ENCODE measurements around the gene TSHZ2. TPM values are rescaled to one million over a fixed set of nuclear protein-coding genes. Genes with fewer than 3 reads are reported as not detected.

Gene TSHZ2
- total and polyA plus RNA-seq, 2 experiments from 2014 or later = 10.4 to 32.0 TPM

GRCh38 chr20:53055367-53056067 lies 83.4 kb downstream of the TSHZ2 start:
- Histone ChIP-seq H3K4me3 (no peak overlapping the region), H3K9me3 (ENCODE audit: low read depth) (no peaks in the 10 kb centered on the region), H3K36me3 (no peaks in the 10 kb centered on the region), H3K27ac (no peak overlapping the region), H3K4me1 (ENCODE audit: low read depth) (no peaks in the 10 kb centered on the region), H3K27me3 (no peaks in the 10 kb centered on the region)
- DNase-seq (ENCODE audit: low read depth in 1 of 2, low spot score in 1 of 2) = no peak
- TF ChIP-seq CTCF (IDR thresholded peaks at IDR 0.05; ENCODE audit: low read depth, low read length) = no peak

DNA sequence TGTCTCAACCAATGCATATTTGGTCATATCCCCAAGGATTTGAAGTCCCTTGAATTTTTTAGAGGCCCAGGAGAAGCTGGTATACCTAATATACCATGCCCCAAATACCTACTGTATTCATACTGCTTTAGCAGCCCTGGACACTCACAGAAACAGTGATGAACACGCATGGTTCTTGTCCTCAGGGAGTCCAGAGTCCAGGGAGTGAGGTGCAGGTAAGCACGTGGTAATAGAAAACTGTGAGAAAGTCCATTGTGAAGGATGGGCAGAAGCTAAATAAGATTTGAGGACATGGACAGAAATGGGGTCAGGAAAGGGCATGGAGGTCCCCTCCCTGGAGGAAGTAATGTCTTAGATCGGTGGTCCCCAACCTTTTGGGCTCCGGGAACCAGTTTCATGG lies 85.4 kb downstream of the TSHZ2 start:
- no peaks in the 10 kb centered on the region for H3K27me3 ChIP-seq
- no peaks in the 10 kb centered on the region for H3K4me1 ChIP-seq (ENCODE audit: low read depth)
- no peak overlapping the region for H3K27ac ChIP-seq
- H3K4me3 ChIP-seq = no peak overlapping the region
- DNase-seq (ENCODE audit: low read depth in 1 of 2, low spot score in 1 of 2) = no peak
- no peaks in the 10 kb centered on the region for H3K36me3 ChIP-seq
- no peak for TF ChIP-seq CTCF (IDR thresholded peaks at IDR 0.05; ENCODE audit: low read depth, low read length)
- H3K9me3 ChIP-seq (ENCODE audit: low read depth) = no peaks in the 10 kb centered on the region

DNA sequence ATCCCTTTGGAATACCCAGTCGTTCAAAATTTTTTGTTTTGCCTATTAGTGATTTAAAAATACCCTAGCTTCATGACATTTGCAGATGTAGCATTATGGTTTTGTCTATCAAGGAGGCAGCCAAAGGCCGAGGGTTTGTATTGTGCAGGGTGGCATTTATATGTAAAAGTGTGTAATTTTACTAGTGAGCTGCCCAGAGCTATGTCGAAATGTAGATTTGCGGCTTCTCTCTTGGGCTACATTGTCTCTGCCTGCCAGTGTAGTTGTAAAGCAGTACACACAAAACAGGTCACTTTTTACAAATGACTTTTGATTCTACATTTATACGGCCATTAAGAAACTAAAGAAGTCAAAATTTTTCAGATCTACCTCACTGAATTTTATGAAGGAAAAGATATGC lies 87.7 kb downstream of the TSHZ2 start:
- TF ChIP-seq CTCF (IDR thresholded peaks at IDR 0.05; ENCODE audit: low read depth, low read length) = no peak
- no peaks in the 10 kb centered on the region for H3K36me3 ChIP-seq
- no peaks in the 10 kb centered on the region for H3K4me1 ChIP-seq (ENCODE audit: low read depth)
- no peaks in the 10 kb centered on the region for H3K9me3 ChIP-seq (ENCODE audit: low read depth)
- no peaks in the 10 kb centered on the region for H3K27me3 ChIP-seq
- no peak overlapping the region for H3K27ac ChIP-seq
- no peak for DNase-seq (ENCODE audit: low read depth in 1 of 2, low spot score in 1 of 2)
- H3K4me3 ChIP-seq = no peak overlapping the region

- no peak overlapping the region for H3K4me3 ChIP-seq
- no peak for DNase-seq (ENCODE audit: low read depth in 1 of 2, low spot score in 1 of 2)
- H3K4me1 ChIP-seq (ENCODE audit: low read depth) = no peaks in the 10 kb centered on the region
- H3K27ac ChIP-seq = no peak overlapping the region
- no peaks in the 10 kb centered on the region for H3K27me3 ChIP-seq
- H3K9me3 ChIP-seq (ENCODE audit: low read depth) = no peaks in the 10 kb centered on the region
- no peak for TF ChIP-seq CTCF (IDR thresholded peaks at IDR 0.05; ENCODE audit: low read depth, low read length)
- no peaks in the 10 kb centered on the region for H3K36me3 ChIP-seq
Measured at GRCh38 chr20:53061192-53062108, 89.3 kb downstream of the TSHZ2 start.

DNA sequence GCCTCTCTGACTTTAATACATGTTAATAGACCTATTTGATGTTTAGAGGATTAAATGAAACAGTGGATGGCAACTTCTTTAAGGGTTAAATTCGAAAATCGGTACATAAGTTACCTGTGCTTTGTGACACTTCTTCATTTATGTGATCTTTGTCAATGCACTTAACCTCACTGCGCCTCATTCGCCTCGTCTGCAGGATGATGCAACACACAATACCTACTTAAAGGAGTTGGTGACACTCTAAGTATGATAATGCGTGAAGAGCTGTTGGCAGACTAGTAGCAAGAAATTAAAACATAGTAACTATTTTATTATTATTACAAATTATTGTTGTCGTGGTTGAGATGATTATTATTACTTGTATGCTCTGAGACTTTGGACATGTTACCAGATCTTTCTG lies 92.8 kb downstream of the TSHZ2 start:
- H3K4me1 ChIP-seq (ENCODE audit: low read depth) = peaks cover 2% of the 10 kb centered on the region
- no peaks in the 10 kb centered on the region for H3K27me3 ChIP-seq
- H3K9me3 ChIP-seq (ENCODE audit: low read depth) = no peaks in the 10 kb centered on the region
- H3K36me3 ChIP-seq = no peaks in the 10 kb centered on the region
- no peak overlapping the region for H3K4me3 ChIP-seq
- no peak for TF ChIP-seq CTCF (IDR thresholded peaks at IDR 0.05; ENCODE audit: low read depth, low read length)
- H3K27ac ChIP-seq = no peak overlapping the region
- DNase-seq (ENCODE audit: low read depth in 1 of 2, low spot score in 1 of 2) = no peak

Data from cardiac muscle cell (in vitro differentiated cells and primary cell).